ENCODE measurements around the gene PRR18.

Gene PRR18

DNA sequence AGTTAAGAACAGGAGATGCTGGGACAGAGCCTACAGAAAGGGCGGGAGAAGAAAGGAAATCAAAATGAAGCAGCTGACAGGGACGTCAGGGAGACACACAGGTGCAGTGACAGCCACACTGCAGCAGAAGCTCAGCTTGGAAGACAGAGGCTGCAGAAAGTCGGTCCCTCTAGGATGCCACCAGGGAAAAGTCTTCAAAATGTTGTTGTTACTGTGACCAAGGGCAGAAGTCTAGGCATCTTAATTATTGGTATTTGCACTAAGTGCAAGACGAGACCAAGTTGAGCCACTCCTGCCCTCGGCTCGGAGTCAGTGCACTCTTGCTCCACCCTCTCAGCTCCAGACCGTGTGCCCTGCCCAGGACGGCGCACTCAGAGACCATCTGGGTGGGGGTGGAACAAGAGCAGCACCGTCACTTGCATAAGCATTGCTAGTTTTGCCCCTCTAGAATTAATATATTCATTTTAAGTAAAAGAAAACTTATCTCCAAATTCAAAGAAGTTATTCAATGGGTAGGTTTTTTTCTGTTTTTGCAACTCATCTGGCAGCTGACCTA, 2.6 kb downstream of the PRR18 start:
- TF ChIP-seq, protein P1, sequence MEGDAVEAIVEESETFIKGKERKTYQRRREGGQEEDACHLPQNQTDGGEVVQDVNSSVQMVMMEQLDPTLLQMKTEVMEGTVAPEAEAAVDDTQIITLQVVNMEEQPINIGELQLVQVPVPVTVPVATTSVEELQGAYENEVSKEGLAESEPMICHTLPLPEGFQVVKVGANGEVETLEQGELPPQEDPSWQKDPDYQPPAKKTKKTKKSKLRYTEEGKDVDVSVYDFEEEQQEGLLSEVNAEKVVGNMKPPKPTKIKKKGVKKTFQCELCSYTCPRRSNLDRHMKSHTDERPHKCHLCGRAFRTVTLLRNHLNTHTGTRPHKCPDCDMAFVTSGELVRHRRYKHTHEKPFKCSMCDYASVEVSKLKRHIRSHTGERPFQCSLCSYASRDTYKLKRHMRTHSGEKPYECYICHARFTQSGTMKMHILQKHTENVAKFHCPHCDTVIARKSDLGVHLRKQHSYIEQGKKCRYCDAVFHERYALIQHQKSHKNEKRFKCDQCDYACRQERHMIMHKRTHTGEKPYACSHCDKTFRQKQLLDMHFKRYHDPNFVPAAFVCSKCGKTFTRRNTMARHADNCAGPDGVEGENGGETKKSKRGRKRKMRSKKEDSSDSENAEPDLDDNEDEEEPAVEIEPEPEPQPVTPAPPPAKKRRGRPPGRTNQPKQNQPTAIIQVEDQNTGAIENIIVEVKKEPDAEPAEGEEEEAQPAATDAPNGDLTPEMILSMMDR (IDR thresholded peaks at IDR 0.05; ENCODE audit: control insufficient read depth, insufficient read depth, low read depth, low read length, missing control alignments) = no peak
- DNase-seq (ENCODE audit: low read depth) = no peak
- H3K4me3 ChIP-seq (ENCODE audit: control insufficient read depth, low read depth, low read length) = no peak overlapping the region

DNA sequence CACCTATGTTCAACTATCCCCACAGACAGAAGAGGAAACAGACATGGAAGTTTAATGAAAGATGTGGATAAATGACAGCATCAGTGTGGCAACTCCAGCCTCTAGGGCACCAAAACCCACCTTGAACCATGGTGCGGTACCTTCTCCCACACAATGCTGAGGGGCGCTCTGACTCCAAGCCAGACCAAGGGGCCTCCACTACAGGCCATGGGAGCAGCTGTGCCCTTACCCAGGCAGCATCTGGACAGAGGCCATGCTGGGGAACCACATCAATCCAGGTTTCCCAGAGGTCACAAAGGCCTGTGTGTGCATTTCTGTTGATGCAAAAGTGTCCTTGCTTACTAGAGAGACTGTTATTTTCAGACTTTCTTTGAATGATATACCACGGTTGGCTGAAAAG, 4.1 kb downstream of the PRR18 start:
- DNase-seq (ENCODE audit: low read depth) = no peak
- TF ChIP-seq, protein P1 (IDR thresholded peaks at IDR 0.05; ENCODE audit: control insufficient read depth, insufficient read depth, low read depth, low read length, missing control alignments) = no peak
- H3K4me3 ChIP-seq (ENCODE audit: control insufficient read depth, low read depth, low read length) = no peak overlapping the region

DNA sequence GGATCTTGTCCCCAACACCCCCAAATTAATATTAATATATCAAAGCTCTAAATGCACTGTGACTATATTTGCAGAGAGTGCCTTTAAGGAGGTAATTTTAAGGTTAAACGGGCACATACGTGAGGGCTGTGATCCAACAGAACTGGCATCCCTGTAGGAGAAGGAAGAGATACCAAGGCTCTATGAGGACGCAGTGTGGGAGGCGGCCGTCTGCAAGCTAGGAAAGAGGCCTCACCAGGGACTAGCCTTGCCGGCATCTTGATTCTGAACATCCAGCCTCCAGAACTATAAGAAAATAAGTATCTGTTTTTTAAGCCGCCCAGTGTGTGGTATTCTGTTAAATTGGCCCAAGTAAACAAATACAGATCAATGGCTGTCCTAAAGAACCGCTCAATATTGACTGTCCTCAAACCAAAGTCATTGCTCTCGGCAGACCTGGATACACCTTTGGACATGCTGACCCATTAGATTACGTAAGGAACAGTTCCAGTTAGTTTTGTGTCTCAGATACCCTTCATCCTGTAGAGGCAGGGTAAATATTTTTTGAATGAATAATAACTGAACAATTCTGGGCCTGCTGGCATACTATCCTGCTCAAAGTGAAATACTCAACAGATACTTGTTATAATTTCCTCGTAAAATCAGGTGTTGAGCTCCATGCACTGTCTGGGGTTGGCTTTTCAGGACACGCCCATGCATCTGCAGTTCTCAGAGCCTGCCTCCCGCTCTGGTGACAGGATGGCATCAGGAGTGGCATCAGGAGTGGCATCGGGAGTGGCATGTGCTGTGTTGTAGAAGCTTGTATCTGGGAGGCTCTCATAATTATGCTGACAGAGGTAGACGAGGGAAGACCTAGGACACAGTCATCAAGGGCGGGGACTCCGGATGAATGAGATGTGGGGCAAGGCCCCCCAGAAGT, 6.3 kb downstream of the PRR18 start:
- no peak for DNase-seq (ENCODE audit: low read depth)
- H3K4me3 ChIP-seq (ENCODE audit: control insufficient read depth, low read depth, low read length) = no peak overlapping the region
- TF ChIP-seq, protein P1 (IDR thresholded peaks at IDR 0.05; ENCODE audit: control insufficient read depth, insufficient read depth, low read depth, low read length, missing control alignments) = no peak

DNA sequence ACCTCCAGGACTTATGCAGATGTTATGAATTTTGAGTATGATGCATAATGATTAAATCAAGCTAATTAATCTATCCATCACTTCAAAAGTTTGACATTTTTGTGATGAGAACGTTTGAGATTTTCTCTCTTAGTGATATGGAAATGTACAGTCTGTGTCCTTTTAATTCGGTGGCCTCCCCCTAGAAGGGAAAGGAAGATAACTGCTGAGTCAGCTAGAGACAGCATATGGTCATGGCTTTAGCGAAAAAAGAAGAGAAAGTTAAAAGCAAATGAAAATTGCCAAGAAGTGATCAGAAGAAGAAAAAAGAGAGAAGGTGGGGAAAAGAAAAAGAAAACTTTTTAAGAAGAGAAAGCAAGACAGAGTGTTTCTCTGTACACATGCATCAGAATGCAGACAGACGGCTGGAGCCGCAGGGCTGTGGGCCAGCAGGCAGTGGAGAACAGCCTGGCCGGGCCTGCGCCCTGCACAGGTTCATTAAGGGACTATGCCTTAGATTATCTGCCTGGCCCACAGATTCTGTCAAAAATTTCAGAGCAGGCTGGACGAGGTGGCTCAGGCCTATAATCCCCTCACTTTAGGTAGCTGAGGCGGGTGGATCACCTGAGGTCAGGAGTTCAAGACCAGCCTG, 7.7 kb downstream of the PRR18 start:
- no peak overlapping the region for H3K4me3 ChIP-seq (ENCODE audit: control insufficient read depth, low read depth, low read length)
- TF ChIP-seq, protein P1 (IDR thresholded peaks at IDR 0.05; ENCODE audit: control insufficient read depth, insufficient read depth, low read depth, low read length, missing control alignments) = no peak
- DNase-seq (ENCODE audit: low read depth) = no peak

DNA sequence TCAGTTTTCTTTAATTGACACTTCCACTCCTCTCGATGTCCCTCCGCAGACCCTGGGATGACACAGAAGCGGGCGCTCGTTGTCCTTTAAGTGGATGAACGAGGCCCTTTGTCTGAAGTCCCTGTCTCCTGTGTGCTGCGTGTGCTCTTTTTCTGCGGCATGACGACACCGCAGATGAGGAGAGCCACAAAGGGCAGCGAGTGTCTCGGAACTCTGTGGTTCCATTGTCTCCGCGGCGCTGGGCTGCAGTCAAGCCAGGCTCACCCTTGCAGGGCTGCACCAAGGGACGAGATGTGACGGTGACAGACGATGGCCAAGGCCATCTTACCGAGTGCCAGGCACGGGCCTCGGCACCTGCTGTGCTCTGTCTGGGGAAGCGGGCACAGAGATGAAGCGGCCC, 10.6 kb downstream of the PRR18 start:
- no peak overlapping the region for H3K4me3 ChIP-seq (ENCODE audit: control insufficient read depth, low read depth, low read length)
- TF ChIP-seq, protein P1 (IDR thresholded peaks at IDR 0.05; ENCODE audit: control insufficient read depth, insufficient read depth, low read depth, low read length, missing control alignments) = no peak
- no peak for DNase-seq (ENCODE audit: low read depth)

DNA sequence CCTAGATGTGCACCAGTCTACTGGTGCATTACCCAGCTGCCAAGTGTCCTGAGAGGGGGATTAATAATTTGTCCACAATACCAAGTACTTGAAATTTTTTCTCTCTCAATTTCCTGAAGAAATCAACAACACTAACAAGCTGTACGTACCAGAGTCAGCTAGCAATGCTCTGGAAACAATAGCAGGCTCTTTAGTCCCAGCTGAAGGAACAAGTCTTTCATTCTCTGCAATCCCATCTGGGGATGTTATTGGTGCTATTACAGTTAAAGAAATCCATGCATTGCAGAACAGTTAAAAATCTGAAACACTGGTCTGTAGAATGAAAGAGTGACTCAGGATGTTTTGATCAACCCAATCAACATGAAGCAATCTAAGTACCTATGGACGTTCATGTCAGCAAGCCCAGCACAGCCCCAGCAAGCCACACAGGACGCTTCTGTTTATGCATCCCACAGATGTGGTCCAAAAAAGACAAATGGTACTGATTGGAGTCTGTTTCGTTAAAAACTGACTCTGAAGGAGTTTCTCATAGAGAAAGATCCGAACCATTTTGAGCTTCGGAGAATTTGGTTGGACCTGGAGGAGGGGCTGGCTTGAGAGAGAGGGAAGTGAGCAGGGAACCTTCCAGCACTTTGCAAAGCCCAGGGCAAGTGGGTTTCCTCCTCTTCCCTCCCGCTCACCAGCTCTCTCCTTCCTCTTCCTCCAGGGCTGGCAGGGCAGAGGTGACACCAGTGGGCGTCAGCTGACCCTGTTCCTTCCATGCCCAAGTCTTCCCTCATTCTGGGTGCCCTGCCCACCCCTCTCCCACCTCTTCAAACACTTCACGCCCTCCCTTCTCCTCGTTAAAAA, 11.9 kb downstream of the PRR18 start:
- H3K4me3 ChIP-seq (ENCODE audit: control insufficient read depth, low read depth, low read length) = no peak overlapping the region
- TF ChIP-seq, protein P1 (IDR thresholded peaks at IDR 0.05; ENCODE audit: control insufficient read depth, insufficient read depth, low read depth, low read length, missing control alignments) = no peak
- no peak for DNase-seq (ENCODE audit: low read depth)

Measured in AG09309 (cell line).